ENCODE measurements around the gene MROH7. TPM values are rescaled to one million over a fixed set of nuclear protein-coding genes. Genes with fewer than 3 reads are reported as not detected.

Gene MROH7
- total and polyA plus RNA-seq, 9 of the 15 experiments (the other 6 are each of a cell fraction or from before 2014, with no cell fraction given) = not detected

DNA sequence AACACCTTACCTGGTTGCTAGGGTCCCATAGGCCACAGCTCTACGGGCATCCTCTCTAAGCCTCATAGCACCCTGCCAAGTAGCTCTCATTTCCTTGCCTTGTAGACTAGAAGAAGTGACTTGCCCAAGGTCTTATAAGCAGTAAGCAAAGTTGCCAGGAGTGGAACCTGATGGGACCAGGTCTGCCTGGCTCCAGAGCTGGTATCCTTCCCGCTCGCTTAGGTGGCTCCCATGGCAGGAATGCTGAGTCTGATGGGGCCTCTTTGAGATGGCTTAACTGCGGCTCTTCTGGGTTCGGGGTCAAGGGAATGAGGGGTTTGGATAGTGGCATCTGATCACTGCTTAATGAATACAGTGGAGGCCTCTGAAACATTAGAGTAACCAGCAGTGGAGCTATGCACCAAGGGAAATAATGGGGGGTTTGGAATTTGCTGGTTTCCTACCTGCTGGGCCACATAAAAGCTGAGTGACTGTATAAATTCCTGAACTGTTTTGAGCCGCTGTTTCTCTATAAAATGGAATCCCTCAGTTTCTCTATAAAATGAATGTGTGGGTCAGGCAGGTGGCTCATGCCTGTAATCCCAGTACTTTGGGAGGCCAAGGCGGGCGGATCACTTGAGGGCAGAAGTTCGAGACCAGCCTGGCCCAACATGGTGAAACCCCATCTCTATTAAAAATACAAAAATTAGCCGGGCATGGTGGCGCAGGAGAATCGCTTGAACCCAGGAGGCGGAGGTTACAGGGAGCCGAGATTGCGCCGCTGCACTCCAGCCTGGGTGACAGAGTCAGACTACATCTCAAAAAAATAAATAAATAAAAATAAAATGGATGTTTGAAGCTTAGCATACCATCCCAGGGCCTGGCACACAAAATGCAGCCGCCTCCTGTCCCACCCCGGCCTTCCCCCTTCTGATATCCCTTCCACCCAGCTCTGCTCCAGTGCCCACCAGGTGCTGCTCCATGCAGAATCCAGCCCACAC is 30.7 kb upstream of the MROH7 start:
- DNase-seq (ENCODE audit: extremely low read depth in 1 of 4, low spot score in 3 of 4) = no peak
- POLR2A ChIA-PET = interaction anchor here (0.5 to 1.5 kb wide), 5 partner anchors 9 to 1888 kb away, joined by 3 to 7 read pairs (median 3); no protein-coding TSS in a partner anchor
- Histone ChIP-seq H3K27me3 (ENCODE audit: control insufficient read depth in 2 of 2, insufficient read depth in 2 of 2, low read length in 2 of 2) (peaks cover 45 to 90% of the 10 kb centered on the region in 2 experiments), H3K27ac (ENCODE audit: extremely low read depth, low read depth, low read length) (no peak overlapping the region), H3K9me1 (ENCODE audit: control insufficient read depth, insufficient read depth, low read length) (no peaks in the 10 kb centered on the region), H3K4me1 (replicated peaks in 1 of 2; ENCODE audit: control insufficient read depth in 2 of 2, insufficient read depth in 2 of 2, low read length in 2 of 2) (peaks cover 0 to 16% of the 10 kb centered on the region in 2 experiments; a peak in 3 of 5 replicates), H3K79me2 (ENCODE audit: control insufficient read depth, insufficient read depth, low read length) (no peaks in the 10 kb centered on the region), H3K9ac (ENCODE audit: insufficient read depth in 1 of 2, low read depth in 2 of 2, low read length in 2 of 2) (no peak overlapping the region), H3K36me3 (ENCODE audit: control insufficient read depth, insufficient read depth, low read length) (no peaks in the 10 kb centered on the region), H2AFZ (ENCODE audit: low read depth, low read length) (no peak overlapping the region), H3K4me3 (no peak overlapping the region), H4K20me1 (replicated peaks; ENCODE audit: control insufficient read depth, insufficient read depth, low read length) (peaks cover 3% of the 10 kb centered on the region; the same call in 1 of the 2 replicates), H3K4me2 (ENCODE audit: insufficient read depth, low read length) (no peak overlapping the region), H3K9me3 (replicated peaks; ENCODE audit: control insufficient read depth, insufficient read depth, low read depth, low read length) (no peaks in the 10 kb centered on the region)
- FAIRE-seq = no peak
- no TSS peak for BruUV-seq (replicated peaks)
- CTCF ChIA-PET (ENCODE audit: low intra/inter-chr PET ratio) = no interaction called here
- no peak for ATAC-seq
- in situ Hi-C loops (cut with MboI) (no loop called here), intact Hi-C loops (cut with micrococcal nuclease) (no loop called here)
- WGBS (ENCODE audit: insufficient coverage, low coverage, missing lambda C conversion rate) = 8% methylated on average over 18 of the region's 18 CpGs
- TF ChIP-seq KDM2B (CRISPR knock-in tag; IDR thresholded peaks at IDR 0.05) (no peak), TAL1 (IDR thresholded peaks at IDR 0.05) (no peak), STAG1 (CRISPR knock-in tag; IDR thresholded peaks at IDR 0.05; ENCODE audit: borderline replicate concordance) (no peak), EWSR1 (IDR thresholded peaks at IDR 0.05; ENCODE audit: borderline replicate concordance, low read depth, partially characterized antibody) (no peak), ARHGAP35 (IDR thresholded peaks at IDR 0.05; ENCODE audit: partially characterized antibody) (no peak), ZNF79 (CRISPR knock-in tag; IDR thresholded peaks at IDR 0.05; ENCODE audit: low read depth) (no peak), SOX6 (IDR thresholded peaks at IDR 0.05) (no peak), RBM15 (IDR thresholded peaks at IDR 0.05; ENCODE audit: insufficient read depth, low read length) (no peak), CCNT2 (IDR thresholded peaks at IDR 0.05; ENCODE audit: borderline replicate concordance, extremely low read depth, insufficient read length, low read depth, low read length) (no peak)
- TF ChIP-seq, protein P1, sequence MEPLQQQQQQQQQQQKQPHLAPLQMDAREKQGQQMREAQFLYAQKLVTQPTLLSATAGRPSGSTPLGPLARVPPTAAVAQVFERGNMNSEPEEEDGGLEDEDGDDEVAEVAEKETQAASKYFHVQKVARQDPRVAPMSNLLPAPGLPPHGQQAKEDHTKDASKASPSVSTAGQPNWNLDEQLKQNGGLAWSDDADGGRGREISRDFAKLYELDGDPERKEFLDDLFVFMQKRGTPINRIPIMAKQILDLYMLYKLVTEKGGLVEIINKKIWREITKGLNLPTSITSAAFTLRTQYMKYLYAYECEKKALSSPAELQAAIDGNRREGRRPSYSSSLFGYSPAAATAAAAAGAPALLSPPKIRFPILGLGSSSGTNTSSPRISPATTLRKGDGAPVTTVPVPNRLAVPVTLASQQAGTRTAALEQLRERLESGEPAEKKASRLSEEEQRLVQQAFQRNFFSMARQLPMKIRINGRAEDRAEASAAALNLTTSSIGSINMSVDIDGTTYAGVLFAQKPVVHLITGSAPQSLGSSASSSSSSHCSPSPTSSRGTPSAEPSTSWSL (CRISPR knock-in tag; IDR thresholded peaks at IDR 0.05; ENCODE audit: borderline replicate concordance) = no peak
- TF ChIP-seq, protein P2, sequence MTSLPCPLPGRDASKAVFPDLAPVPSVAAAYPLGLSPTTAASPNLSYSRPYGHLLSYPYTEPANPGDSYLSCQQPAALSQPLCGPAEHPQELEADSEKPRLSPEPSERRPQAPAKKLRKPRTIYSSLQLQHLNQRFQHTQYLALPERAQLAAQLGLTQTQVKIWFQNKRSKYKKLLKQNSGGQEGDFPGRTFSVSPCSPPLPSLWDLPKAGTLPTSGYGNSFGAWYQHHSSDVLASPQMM (CRISPR knock-in tag; IDR thresholded peaks at IDR 0.05) = no peak
- TF ChIP-seq, protein P3, sequence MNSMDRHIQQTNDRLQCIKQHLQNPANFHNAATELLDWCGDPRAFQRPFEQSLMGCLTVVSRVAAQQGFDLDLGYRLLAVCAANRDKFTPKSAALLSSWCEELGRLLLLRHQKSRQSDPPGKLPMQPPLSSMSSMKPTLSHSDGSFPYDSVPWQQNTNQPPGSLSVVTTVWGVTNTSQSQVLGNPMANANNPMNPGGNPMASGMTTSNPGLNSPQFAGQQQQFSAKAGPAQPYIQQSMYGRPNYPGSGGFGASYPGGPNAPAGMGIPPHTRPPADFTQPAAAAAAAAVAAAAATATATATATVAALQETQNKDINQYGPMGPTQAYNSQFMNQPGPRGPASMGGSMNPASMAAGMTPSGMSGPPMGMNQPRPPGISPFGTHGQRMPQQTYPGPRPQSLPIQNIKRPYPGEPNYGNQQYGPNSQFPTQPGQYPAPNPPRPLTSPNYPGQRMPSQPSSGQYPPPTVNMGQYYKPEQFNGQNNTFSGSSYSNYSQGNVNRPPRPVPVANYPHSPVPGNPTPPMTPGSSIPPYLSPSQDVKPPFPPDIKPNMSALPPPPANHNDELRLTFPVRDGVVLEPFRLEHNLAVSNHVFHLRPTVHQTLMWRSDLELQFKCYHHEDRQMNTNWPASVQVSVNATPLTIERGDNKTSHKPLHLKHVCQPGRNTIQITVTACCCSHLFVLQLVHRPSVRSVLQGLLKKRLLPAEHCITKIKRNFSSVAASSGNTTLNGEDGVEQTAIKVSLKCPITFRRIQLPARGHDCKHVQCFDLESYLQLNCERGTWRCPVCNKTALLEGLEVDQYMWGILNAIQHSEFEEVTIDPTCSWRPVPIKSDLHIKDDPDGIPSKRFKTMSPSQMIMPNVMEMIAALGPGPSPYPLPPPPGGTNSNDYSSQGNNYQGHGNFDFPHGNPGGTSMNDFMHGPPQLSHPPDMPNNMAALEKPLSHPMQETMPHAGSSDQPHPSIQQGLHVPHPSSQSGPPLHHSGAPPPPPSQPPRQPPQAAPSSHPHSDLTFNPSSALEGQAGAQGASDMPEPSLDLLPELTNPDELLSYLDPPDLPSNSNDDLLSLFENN (IDR thresholded peaks at IDR 0.05; ENCODE audit: low read depth in 2 of 2, low read length in 2 of 2) = no peak
- TF ChIP-seq, protein P4, sequence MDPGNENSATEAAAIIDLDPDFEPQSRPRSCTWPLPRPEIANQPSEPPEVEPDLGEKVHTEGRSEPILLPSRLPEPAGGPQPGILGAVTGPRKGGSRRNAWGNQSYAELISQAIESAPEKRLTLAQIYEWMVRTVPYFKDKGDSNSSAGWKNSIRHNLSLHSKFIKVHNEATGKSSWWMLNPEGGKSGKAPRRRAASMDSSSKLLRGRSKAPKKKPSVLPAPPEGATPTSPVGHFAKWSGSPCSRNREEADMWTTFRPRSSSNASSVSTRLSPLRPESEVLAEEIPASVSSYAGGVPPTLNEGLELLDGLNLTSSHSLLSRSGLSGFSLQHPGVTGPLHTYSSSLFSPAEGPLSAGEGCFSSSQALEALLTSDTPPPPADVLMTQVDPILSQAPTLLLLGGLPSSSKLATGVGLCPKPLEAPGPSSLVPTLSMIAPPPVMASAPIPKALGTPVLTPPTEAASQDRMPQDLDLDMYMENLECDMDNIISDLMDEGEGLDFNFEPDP (CRISPR knock-in tag; IDR thresholded peaks at IDR 0.05) = no peak
